ENCODE measurements around the gene ETS1. TPM values are rescaled to one million over a fixed set of nuclear protein-coding genes. Genes with fewer than 3 reads are reported as not detected.

The ETS1 gene
- total and polyA plus RNA-seq, 2 experiments from 2014 or later = 25.6 to 52.6 TPM

- TF ChIP-seq REST (IDR thresholded peaks at IDR 0.05; ENCODE audit: unreplicated experiment) = no peak
- no peak for TF ChIP-seq CTCF (conservative IDR thresholded peaks at IDR 0.05; ENCODE audit: low read depth in 2 of 2)
- TF ChIP-seq EZH2phosphoT487 (IDR thresholded peaks at IDR 0.05; ENCODE audit: unreplicated experiment) = no peak
- TF ChIP-seq ZNF331 (CRISPR knock-in tag; IDR thresholded peaks at IDR 0.05; ENCODE audit: low read depth) = no peak
- no peak for TF ChIP-seq CREB1 (CRISPR knock-in tag; IDR thresholded peaks at IDR 0.05; ENCODE audit: low read depth)
- TF ChIP-seq NANOG (IDR thresholded peaks at IDR 0.05; ENCODE audit: borderline replicate concordance) = no peak
- no peak for TF ChIP-seq JUNB (IDR thresholded peaks at IDR 0.05; ENCODE audit: unreplicated experiment)
- TF ChIP-seq EZH2 (IDR thresholded peaks at IDR 0.05; ENCODE audit: low read depth, unreplicated experiment) = no peak
Observed at GRCh38 chr11:128508770-128509510, 78.4 kb downstream of the ETS1 start (continued).

GRCh38 chr11:128507936-128508335 is 79.4 kb downstream of the ETS1 start:
- ATAC-seq (no peak), DNase-seq (ENCODE audit: low spot score) (no peak)
- Histone ChIP-seq H4K20me1 (replicated peaks; ENCODE audit: insufficient read depth) (peaks cover 8% of the 10 kb centered on the region; the same call in 1 of the 2 replicates), H3K4me3 (no peak overlapping the region), H3K79me2 (replicated peaks; ENCODE audit: insufficient read depth) (peaks cover 57% of the 10 kb centered on the region), H3K4me2 (no peak overlapping the region), H3K27me3 (ENCODE audit: insufficient read depth) (no peaks in the 10 kb centered on the region), H3K9me2 (ENCODE audit: insufficient read depth) (no peaks in the 10 kb centered on the region), H3K36me3 (ENCODE audit: insufficient read depth) (no peaks in the 10 kb centered on the region; the same call in 1 of the 2 replicates), H3K4me1 (ENCODE audit: insufficient read depth) (peaks cover 13% of the 10 kb centered on the region; the same call in 1 of the 2 replicates), H3K27ac (ENCODE audit: low read depth) (no peak overlapping the region), H3F3A (replicated peaks; ENCODE audit: low read depth) (no peaks in the 10 kb centered on the region), H2AFZ (no peak overlapping the region)
- no peak overlapping the region for H3K27ac Mint-ChIP-seq
- H3K27me3 Mint-ChIP-seq (ENCODE audit: insufficient read depth, low read depth, poor library complexity) = peaks cover 2% of the 10 kb centered on the region
- no peaks in the 10 kb centered on the region for H3K9me3 Mint-ChIP-seq
- no peaks in the 10 kb centered on the region; the same call in 2 of the 3 replicates for H3K36me3 Mint-ChIP-seq (ENCODE audit: low read depth)
- no peak overlapping the region for H3K4me3 Mint-ChIP-seq
- peaks cover 21% of the 10 kb centered on the region for H3K4me1 Mint-ChIP-seq
- no peak for TF ChIP-seq CREB1 (CRISPR knock-in tag; IDR thresholded peaks at IDR 0.05; ENCODE audit: low read depth)
- TF ChIP-seq EZH2phosphoT487 (IDR thresholded peaks at IDR 0.05; ENCODE audit: unreplicated experiment) = no peak
- no peak for TF ChIP-seq REST (IDR thresholded peaks at IDR 0.05; ENCODE audit: unreplicated experiment)
- no peak for TF ChIP-seq JUNB (IDR thresholded peaks at IDR 0.05; ENCODE audit: unreplicated experiment)
- TF ChIP-seq NANOG (IDR thresholded peaks at IDR 0.05; ENCODE audit: borderline replicate concordance) = no peak
- no peak for TF ChIP-seq ZNF331 (CRISPR knock-in tag; IDR thresholded peaks at IDR 0.05; ENCODE audit: low read depth)
- TF ChIP-seq POLR2AphosphoS5 (IDR thresholded peaks at IDR 0.05; ENCODE audit: low read depth) = no peak
- TF ChIP-seq ZNF114 (CRISPR knock-in tag; IDR thresholded peaks at IDR 0.05) = no peak
- no peak for TF ChIP-seq ETS1 (IDR thresholded peaks at IDR 0.05)
- TF ChIP-seq EZH2 (IDR thresholded peaks at IDR 0.05; ENCODE audit: low read depth, unreplicated experiment) = no peak
- no peak for TF ChIP-seq CTCF (conservative IDR thresholded peaks at IDR 0.05; ENCODE audit: low read depth in 2 of 2)
